Adrenal gland (tissue), 12 donors: ENCODE results near the gene SPG7. TPM values are rescaled to one million over a fixed set of nuclear protein-coding genes. Genes with fewer than 3 reads are reported as not detected.
A peak's percentile ranks its signal among the peaks of the same experiment; 100 is the strongest.

Experiments
- DNase-seq, 7 donors: peaks; one replicate each; pipeline ENCODE4 v3.0.0-alpha.2; 2019 to 2020
- H3K27ac ChIP-seq, 5 donors: fragments of 200-600 bp; sonication (generic) in 4 of 5; 1 replicate in 3 of 5; 2 replicates in 2 of 5; pipeline versions ENCODE4 v1.5.1 to v1.8.0; 2016 to 2020; ENCODE audit warnings: mild to moderate bottlenecking in 1 of 5
- H3K27me3 ChIP-seq: fragments of 200-600 bp; 2 replicates; pipeline ENCODE4 v1.8.0; 2021
- H3K36me3 ChIP-seq, 2 donors: fragments of 200-600 bp; replicated peaks in 1 of 2; 1 replicate in 1 of 2; 2 replicates in 1 of 2; pipeline versions ENCODE4 v1.5.1 to v1.8.0; 2018 to 2022
- H3K4me1 ChIP-seq, 2 donors: fragments of 200-600 bp; replicated peaks in 1 of 2; 1 replicate in 1 of 2; 2 replicates in 1 of 2; pipeline versions ENCODE4 v1.5.1 to v1.8.0; 2018 to 2021
- H3K4me3 ChIP-seq, 4 donors: fragments of 200-600 bp; sonication (generic) in 3 of 4; one replicate each; pipeline ENCODE4 v1.5.1; 2016 to 2018
- H3K9me3 ChIP-seq, 3 donors: fragments of 200-600 bp; sonication (generic) in 1 of 3; replicated peaks in 1 of 3; 1 replicate in 2 of 3; 2 replicates in 1 of 3; pipeline versions ENCODE4 v1.5.1 to v1.8.0; 2016 to 2021
- POLR2A ChIP-seq, 2 donors: fragments of 450-650 bp; IDR thresholded peaks; one replicate each; pipeline ENCODE4 v1.6.1; 2017; ENCODE audit warnings: antibody characterized with exemption in 2 of 2, mild to moderate bottlenecking in 2 of 2, moderate library complexity in 1 of 2
- WGBS, 4 donors: extraction: QIAGEN DNeasy Blood & Tissue Kit in 2 of 4; methylation state at CpG; one replicate each; pipeline versions ENCODE4 v1.1.5 to v1.1.7; 2013 to 2017; 5-methylcytosine and 5-hydroxymethylcytosine counted together
- intact Hi-C, 2 donors: fragments of 100-400 bp; cut with DNase I; formaldehyde crosslinking; loops; one replicate each; pipeline versions ENCODE4 v1.14.1 to v1.15.0; 2022 to 2023
- polyA plus RNA-seq, 3 donors: library from polyadenylated mRNA; stranded (reverse); fragments of 200-250 nt in 2 of 3; fragments of 350-450 nt in 1 of 3; fragmentation: Illumina TruSeq in 1 of 3; extraction: RNeasy Lipid Tissue Mini Kit (QIAGEN cat#74804) in 1 of 3; gene quantifications; one replicate each; pipeline ENCODE4 v1.2.3, GENCODE V29; 2013 to 2014
- total RNA-seq, 9 donors: library from RNA; depleted of rRNA in 4 of 9; stranded (reverse); fragments of >200 nt in 4 of 9; fragments of 120-200 nt in 1 of 9; fragmentation: NEBNext Ultra II Directional in 1 of 9; extraction: Animal tissue kit (Norgen Biotek cat#: 25700) in 1 of 9; gene quantifications; one replicate each; pipeline versions ENCODE4 v1.1.0 to v1.2.4, GENCODE V29; 2013 to 2023
- TF ChIP-seq, protein P1 (sequence below), 6 experiments: fragments of 450-650 bp in 4 of 6; fragments of 200-600 bp in 2 of 6; sonication (generic) in 1 of 6; IDR thresholded peaks; 1 replicate in 5 of 6; 2 replicates in 1 of 6; pipeline versions ENCODE4 v1.5.1 to v1.8.0; 2016 to 2021; ENCODE audit warnings: antibody characterized with exemption in 6 of 6, mild to moderate bottlenecking in 2 of 6, moderate library complexity in 1 of 6
- donor health status: healthy with polysubstance abuse.
- donor health status: Bipolar disorder and iron deficiency.
- donor health status: DM: yes; HTN: yes; CAD: no.
- donor health status: DM: no; HTN: no; CAD: no.
- donor health status: DM: no; HTN: no; CAD: no.
- donor health status: DM: yes; HTN: yes; CAD: no.

SPG7 gene
- total and polyA plus RNA-seq, 12 donors, result 57.1 to 250 (median 142) TPM

GRCh38 chr16:89517128-89517527, 8.9 kb downstream of the SPG7 start:
- TF ChIP-seq POLR2A (IDR thresholded peaks at IDR 0.05), result no peak
- TF ChIP-seq, protein P1, sequence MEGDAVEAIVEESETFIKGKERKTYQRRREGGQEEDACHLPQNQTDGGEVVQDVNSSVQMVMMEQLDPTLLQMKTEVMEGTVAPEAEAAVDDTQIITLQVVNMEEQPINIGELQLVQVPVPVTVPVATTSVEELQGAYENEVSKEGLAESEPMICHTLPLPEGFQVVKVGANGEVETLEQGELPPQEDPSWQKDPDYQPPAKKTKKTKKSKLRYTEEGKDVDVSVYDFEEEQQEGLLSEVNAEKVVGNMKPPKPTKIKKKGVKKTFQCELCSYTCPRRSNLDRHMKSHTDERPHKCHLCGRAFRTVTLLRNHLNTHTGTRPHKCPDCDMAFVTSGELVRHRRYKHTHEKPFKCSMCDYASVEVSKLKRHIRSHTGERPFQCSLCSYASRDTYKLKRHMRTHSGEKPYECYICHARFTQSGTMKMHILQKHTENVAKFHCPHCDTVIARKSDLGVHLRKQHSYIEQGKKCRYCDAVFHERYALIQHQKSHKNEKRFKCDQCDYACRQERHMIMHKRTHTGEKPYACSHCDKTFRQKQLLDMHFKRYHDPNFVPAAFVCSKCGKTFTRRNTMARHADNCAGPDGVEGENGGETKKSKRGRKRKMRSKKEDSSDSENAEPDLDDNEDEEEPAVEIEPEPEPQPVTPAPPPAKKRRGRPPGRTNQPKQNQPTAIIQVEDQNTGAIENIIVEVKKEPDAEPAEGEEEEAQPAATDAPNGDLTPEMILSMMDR (IDR thresholded peaks at IDR 0.05), result no peak
- Histone ChIP-seq H3K9me3 (no peaks in the 10 kb centered on the region), H3K4me1 (no peaks in the 10 kb centered on the region), H3K27ac (no peak overlapping the region), H3K27me3 (no peaks in the 10 kb centered on the region), H3K36me3 (peaks cover 0 to 76% of the 10 kb centered on the region in 2 donors), H3K4me3 (no peak overlapping the region)
- 82 to 94% (median 85%) methylated on average over 9 of the region's 9 CpGs for WGBS, 4 donors
- DNase-seq, result no peak
- intact Hi-C loops, result no loop called here

- H3K4me3 ChIP-seq, result no peak overlapping the region
- no peaks in the 10 kb centered on the region for H3K27me3 ChIP-seq
- TF ChIP-seq, protein P1 (IDR thresholded peaks at IDR 0.05), result no peak
- no peak for TF ChIP-seq POLR2A (IDR thresholded peaks at IDR 0.05)
- no peak for DNase-seq
- intact Hi-C loops, result no loop called here
- H3K27ac ChIP-seq, result no peak overlapping the region
- WGBS, 4 donors, result 82 to 93% (median 86%) methylated on average over 10 to 15 of the region's 15 CpGs
- no peaks in the 10 kb centered on the region for H3K4me1 ChIP-seq
- no peaks in the 10 kb centered on the region for H3K9me3 ChIP-seq
- peaks cover 0 to 78% of the 10 kb centered on the region in 2 donors for H3K36me3 ChIP-seq
Measured at GRCh38 chr16:89519881-89520280, 11.7 kb downstream of the SPG7 start.

- Histone ChIP-seq H3K9me3 (no peaks in the 10 kb centered on the region), H3K27me3 (no peaks in the 10 kb centered on the region), H3K36me3 (peaks cover 0 to 81% of the 10 kb centered on the region in 2 donors), H3K4me1 (no peaks in the 10 kb centered on the region), H3K4me3 (no peak overlapping the region), H3K27ac (no peak overlapping the region)
- 89 to 95% (median 94%) methylated on average over 25 to 31 of the region's 31 CpGs for WGBS, 4 donors
- TF ChIP-seq, protein P1 (IDR thresholded peaks at IDR 0.05), result no peak
- TF ChIP-seq POLR2A (IDR thresholded peaks at IDR 0.05), result no peak
- intact Hi-C loops, result no loop called here
- no peak for DNase-seq
Measured at GRCh38 chr16:89522287-89522686, 14.1 kb downstream of the SPG7 start.

- DNase-seq, result peak in 3 of 7 donors; percentile 33 to 69 (median 43)
- intact Hi-C loops, result no loop called here
- Histone ChIP-seq H3K4me1 (no peaks in the 10 kb centered on the region), H3K27ac (peak overlapping the region in 1 of 5 donors; percentile 36), H3K9me3 (no peaks in the 10 kb centered on the region), H3K4me3 (no peak overlapping the region), H3K27me3 (no peaks in the 10 kb centered on the region), H3K36me3 (peaks cover 0 to 77% of the 10 kb centered on the region in 2 donors)
- TF ChIP-seq, protein P1 (IDR thresholded peaks at IDR 0.05), result no peak
- no peak for TF ChIP-seq POLR2A (IDR thresholded peaks at IDR 0.05)
- WGBS, 4 donors, result 80 to 90% (median 86%) methylated on average over 26 to 32 of the region's 32 CpGs
Measured at GRCh38 chr16:89523680-89524344, 15.6 kb downstream of the SPG7 start.
